ENCODE data around the gene LYRM4.

LYRM4 gene

DNA sequence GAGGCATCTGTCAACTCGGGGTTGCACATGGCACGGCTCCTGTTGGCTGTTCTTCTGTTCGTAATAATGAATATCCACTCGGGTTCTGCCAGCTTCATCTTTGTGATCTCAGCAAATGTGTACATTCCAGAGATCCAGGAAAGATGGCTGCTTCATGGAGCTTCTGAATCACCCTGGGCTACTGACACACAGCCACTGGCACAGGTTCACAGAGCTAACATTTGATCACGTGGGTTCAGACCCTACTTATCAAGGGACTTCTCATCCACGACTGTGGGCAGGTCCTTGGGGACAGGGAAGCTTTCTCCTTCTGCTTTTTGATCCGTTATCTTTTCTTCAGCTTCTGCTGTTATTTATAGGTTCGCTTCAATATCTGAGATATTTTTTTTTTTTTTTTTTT, 157.5 kb downstream of the LYRM4 start:
- TF ChIP-seq POLR2AphosphoS5 (IDR thresholded peaks at IDR 0.05; ENCODE audit: low read depth, low read length) (no peak), FOXP2 (optimal IDR thresholded peaks at IDR 0.05; ENCODE audit: borderline replicate concordance, extremely low read depth, extremely low read length, insufficient read depth) (no peak), TAF1 (IDR thresholded peaks at IDR 0.05; ENCODE audit: borderline replicate concordance, insufficient read depth, low read length) (no peak), SIN3A (IDR thresholded peaks at IDR 0.05; ENCODE audit: borderline replicate concordance, insufficient read depth, low read length) (no peak)
- TF ChIP-seq, protein P1, sequence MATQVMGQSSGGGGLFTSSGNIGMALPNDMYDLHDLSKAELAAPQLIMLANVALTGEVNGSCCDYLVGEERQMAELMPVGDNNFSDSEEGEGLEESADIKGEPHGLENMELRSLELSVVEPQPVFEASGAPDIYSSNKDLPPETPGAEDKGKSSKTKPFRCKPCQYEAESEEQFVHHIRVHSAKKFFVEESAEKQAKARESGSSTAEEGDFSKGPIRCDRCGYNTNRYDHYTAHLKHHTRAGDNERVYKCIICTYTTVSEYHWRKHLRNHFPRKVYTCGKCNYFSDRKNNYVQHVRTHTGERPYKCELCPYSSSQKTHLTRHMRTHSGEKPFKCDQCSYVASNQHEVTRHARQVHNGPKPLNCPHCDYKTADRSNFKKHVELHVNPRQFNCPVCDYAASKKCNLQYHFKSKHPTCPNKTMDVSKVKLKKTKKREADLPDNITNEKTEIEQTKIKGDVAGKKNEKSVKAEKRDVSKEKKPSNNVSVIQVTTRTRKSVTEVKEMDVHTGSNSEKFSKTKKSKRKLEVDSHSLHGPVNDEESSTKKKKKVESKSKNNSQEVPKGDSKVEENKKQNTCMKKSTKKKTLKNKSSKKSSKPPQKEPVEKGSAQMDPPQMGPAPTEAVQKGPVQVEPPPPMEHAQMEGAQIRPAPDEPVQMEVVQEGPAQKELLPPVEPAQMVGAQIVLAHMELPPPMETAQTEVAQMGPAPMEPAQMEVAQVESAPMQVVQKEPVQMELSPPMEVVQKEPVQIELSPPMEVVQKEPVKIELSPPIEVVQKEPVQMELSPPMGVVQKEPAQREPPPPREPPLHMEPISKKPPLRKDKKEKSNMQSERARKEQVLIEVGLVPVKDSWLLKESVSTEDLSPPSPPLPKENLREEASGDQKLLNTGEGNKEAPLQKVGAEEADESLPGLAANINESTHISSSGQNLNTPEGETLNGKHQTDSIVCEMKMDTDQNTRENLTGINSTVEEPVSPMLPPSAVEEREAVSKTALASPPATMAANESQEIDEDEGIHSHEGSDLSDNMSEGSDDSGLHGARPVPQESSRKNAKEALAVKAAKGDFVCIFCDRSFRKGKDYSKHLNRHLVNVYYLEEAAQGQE (IDR thresholded peaks at IDR 0.05; ENCODE audit: insufficient read depth in 1 of 2, low read depth in 2 of 2, low read length in 2 of 2) = no peak

- TF ChIP-seq FOXP2 (optimal IDR thresholded peaks at IDR 0.05; ENCODE audit: borderline replicate concordance, extremely low read depth, extremely low read length, insufficient read depth) (no peak), POLR2AphosphoS5 (IDR thresholded peaks at IDR 0.05; ENCODE audit: low read depth, low read length) (no peak), TAF1 (IDR thresholded peaks at IDR 0.05; ENCODE audit: borderline replicate concordance, insufficient read depth, low read length) (no peak), SIN3A (IDR thresholded peaks at IDR 0.05; ENCODE audit: borderline replicate concordance, insufficient read depth, low read length) (no peak)
- TF ChIP-seq, protein P1 (IDR thresholded peaks at IDR 0.05; ENCODE audit: insufficient read depth in 1 of 2, low read depth in 2 of 2, low read length in 2 of 2) = no peak
Observed at GRCh38 chr6:5102267-5102970, 158.3 kb downstream of the LYRM4 start.

- TF ChIP-seq, protein P1 (IDR thresholded peaks at IDR 0.05; ENCODE audit: insufficient read depth in 1 of 2, low read depth in 2 of 2, low read length in 2 of 2) = no peak
- TF ChIP-seq SIN3A (IDR thresholded peaks at IDR 0.05; ENCODE audit: borderline replicate concordance, insufficient read depth, low read length) (no peak), TAF1 (IDR thresholded peaks at IDR 0.05; ENCODE audit: borderline replicate concordance, insufficient read depth, low read length) (no peak), POLR2AphosphoS5 (IDR thresholded peaks at IDR 0.05; ENCODE audit: low read depth, low read length) (no peak), FOXP2 (optimal IDR thresholded peaks at IDR 0.05; ENCODE audit: borderline replicate concordance, extremely low read depth, extremely low read length, insufficient read depth) (no peak)
Observed at GRCh38 chr6:5100806-5101205, 159.9 kb downstream of the LYRM4 start.

- TF ChIP-seq TAF1 (IDR thresholded peaks at IDR 0.05; ENCODE audit: borderline replicate concordance, insufficient read depth, low read length) (no peak), FOXP2 (optimal IDR thresholded peaks at IDR 0.05; ENCODE audit: borderline replicate concordance, extremely low read depth, extremely low read length, insufficient read depth) (no peak), POLR2AphosphoS5 (IDR thresholded peaks at IDR 0.05; ENCODE audit: low read depth, low read length) (no peak), SIN3A (IDR thresholded peaks at IDR 0.05; ENCODE audit: borderline replicate concordance, insufficient read depth, low read length) (no peak)
- TF ChIP-seq, protein P1 (IDR thresholded peaks at IDR 0.05; ENCODE audit: insufficient read depth in 1 of 2, low read depth in 2 of 2, low read length in 2 of 2) = no peak
Observed at GRCh38 chr6:5099537-5099936, 161.2 kb downstream of the LYRM4 start.
